ENCODE data around the gene THBS1.

The THBS1 gene

DNA sequence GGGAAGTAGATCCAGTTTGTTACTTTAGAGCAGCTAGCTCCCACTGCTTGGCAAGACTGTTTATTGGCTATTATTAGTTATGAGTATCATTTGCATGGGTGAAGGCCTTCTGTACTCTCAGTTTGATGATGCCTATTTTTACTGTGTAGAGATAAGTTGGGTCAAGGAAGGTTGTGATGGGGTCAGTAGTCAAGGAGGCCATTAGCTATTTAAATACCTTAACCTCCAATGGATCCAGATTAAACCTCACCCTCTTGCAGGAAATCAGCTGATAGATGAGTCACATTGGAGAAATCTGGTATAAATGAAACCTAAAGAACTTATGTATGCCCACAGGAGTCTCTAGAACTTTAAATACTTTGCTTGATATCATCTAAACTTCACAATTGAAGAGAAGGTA, 45.0 kb downstream of the THBS1 start:
- DNase-seq: no peak
- intact Hi-C loops (cut with DNase I): no loop called here

DNA sequence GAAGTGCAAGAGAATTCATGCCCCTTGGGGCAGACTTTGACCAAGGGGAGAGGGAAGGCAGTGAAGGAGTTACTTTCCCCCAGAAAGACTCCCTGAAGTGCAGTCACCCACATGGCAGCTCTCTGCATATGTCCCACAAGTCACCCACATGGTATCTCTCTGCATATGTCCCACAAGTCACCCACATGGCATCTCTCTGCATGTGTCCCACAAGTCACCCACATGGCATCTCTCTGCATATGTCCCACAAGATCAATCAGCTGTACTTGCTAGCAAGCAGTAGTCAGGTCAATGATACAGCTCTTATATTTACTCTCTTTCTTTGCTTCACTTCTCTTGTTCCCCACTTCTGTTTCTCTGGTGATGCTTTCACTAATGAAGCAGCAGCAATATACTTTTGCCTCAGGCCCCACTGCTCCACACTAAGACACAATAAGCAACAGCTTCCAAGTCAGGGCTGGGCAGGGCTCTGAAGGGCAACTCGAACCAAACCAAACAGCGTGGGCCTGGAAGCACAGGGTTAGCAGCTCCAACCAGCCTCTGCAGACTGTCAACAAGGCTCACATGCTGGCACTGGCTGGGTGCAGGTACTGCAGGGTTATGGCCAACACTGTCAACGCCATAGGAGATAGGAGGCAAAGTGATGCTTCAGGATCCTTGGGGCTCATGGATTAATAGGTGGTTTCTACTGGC, 46.7 kb downstream of the THBS1 start:
- DNase-seq: peak in 1 of 10 donors; percentile 60
- intact Hi-C loops (cut with DNase I): no loop called here

- intact Hi-C loops (cut with DNase I): no loop called here
- DNase-seq: no peak
Measured at GRCh38 chr15:39628144-39628508, 47.2 kb downstream of the THBS1 start.

- peak in 3 of 10 donors; percentile 30 to 87 (median 62) for DNase-seq
- intact Hi-C loops (cut with DNase I): no loop called here
Measured at GRCh38 chr15:39628546-39629257, 47.8 kb downstream of the THBS1 start.

DNA sequence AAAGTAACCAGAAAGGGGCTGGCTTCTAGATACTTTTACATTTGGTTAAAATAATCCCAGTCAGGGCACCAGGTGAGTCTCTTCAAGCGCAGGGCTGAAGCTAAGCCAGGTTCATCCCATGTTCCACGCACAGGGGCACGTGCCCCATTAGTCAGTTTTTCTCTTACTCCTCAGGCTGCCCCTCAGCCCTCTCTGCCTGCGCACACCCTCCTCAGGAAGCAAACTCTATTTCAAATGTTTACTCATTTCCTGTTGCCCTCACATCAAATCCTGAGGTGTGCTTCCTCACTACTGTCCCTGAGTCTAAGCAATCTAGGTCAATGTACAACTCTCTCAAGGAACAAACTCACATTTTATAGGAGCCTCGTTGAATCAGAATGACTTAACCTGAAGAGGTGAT, 48.5 kb downstream of the THBS1 start:
- intact Hi-C loops (cut with DNase I): no loop called here
- DNase-seq: no peak

DNA sequence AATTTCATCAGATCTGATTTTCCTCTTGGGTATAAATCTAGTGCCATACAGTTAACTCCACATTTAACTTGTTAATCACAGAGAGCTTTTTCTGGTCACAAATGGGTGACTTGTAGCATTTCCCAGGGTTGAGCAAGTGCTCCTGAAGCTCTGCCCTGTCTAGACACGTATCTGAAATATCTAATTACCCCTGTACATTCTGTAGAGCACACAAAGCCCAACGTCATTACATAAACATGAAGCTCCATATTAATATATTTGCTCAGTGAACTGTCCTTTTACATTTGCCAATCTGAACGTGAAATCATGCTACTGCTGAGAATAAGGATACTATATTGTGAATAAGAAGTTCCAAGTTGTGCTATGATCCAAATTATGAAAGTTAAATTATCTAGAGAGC, 49.0 kb downstream of the THBS1 start:
- intact Hi-C loops (cut with DNase I): no loop called here
- no peak for DNase-seq

DNA sequence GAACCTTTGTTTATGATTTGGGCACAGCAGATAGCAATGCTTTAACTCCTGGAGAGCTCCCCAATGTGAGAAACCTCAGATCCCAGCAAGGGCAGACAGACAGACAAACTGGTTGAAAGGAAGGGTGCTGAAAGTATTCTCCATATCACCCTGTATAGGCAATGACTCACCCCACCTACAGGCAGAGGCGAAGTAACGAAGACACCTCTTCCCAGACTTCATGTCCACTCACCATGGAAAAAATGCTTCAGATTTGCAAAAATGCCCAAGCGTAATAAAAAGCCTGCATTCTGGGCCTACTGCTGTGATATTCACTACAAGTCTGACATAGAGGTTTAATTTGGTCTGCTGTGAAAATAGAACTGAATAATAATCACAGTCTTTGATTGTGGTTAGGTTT, 50.5 kb downstream of the THBS1 start:
- intact Hi-C loops (cut with DNase I): no loop called here
- DNase-seq: no peak

DNA sequence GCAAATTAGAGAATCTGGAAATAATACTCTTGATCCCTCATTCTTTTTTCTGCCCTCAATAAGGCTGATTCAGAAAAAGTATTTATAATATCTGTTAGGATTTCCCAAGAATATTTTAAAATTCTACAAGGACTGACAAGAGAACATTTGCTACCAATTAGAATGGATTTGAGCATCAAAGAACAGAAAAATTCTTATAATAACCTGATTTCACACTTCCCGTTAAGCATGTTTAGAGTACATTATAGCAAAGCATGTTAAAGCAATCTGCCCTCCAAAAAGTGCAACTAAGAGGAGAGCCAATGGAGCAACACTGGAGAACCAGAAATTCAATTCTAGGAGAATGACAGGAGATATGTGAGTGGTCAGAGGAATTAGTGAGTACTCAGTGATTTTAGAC, 57.2 kb downstream of the THBS1 start:
- intact Hi-C loops (cut with DNase I): no loop called here

GRCh38 chr15:39639037-39639436, 58.2 kb downstream of the THBS1 start:
- no peak for DNase-seq
- intact Hi-C loops (cut with DNase I): no loop called here

More for the DNA sequence above, 57.2 kb downstream of the THBS1 start:
- DNase-seq: no peak

GRCh38 chr15:39640665-39641064, 59.8 kb downstream of the THBS1 start:
- intact Hi-C loops (cut with DNase I): no loop called here
- DNase-seq: no peak

DNA sequence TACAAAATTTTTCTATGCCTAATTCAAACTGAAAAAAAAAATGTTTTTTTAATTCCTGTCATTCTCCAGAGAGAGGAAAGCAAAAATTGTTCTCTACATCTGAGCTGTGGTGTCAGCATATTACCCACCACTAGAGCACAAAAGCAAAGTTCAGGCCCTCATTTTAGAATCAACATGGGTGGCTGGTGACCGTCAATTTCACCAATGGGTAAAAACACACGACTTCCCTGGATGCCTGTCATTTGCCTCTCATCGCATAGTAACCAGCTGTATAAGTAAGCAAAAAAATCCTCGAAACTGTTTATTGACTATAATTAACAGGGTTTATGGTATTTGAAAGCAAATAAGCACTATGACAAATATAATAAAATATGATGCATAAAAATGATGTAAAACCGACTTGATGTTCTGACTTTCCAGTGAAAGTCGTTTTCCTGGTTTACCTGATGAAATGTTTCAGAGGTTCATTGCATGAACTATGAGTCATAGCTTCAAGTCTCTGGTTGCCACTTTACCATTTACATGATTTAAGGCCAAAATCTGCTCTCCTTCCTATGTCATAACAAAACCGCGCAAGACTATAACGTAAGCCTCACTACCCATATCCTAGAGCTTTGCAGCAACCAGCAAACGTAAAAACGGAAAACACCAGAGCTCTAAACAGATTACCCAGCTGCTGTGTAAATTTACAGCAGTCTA, 60.5 kb downstream of the THBS1 start:
- no peak for DNase-seq
- intact Hi-C loops (cut with DNase I): no loop called here

GRCh38 chr15:39642011-39642640, 61.2 kb downstream of the THBS1 start:
- DNase-seq: no peak

DNA sequence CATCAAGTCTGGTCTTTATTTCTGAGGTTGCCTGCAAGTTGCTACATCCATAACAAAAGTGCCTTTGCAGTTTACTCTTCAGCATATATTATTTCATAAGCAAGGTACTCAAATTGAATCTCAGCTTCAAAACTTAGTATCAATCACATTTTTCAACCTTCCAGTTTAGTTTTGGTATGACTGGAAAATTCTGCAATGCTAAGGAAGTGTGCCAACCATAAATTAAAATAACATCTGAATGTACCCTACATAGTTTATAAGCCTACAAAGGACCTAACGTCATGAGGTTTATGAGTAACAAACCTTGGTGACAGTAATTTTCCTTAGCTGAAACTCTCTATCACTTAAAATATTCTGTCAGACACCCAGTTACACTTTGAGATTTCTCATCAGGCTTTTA, 62.8 kb downstream of the THBS1 start:
- intact Hi-C loops (cut with DNase I): no loop called here
- no peak for DNase-seq

More at GRCh38 chr15:39642011-39642640, 61.2 kb downstream of the THBS1 start:
- intact Hi-C loops (cut with DNase I): no loop called here

DNA sequence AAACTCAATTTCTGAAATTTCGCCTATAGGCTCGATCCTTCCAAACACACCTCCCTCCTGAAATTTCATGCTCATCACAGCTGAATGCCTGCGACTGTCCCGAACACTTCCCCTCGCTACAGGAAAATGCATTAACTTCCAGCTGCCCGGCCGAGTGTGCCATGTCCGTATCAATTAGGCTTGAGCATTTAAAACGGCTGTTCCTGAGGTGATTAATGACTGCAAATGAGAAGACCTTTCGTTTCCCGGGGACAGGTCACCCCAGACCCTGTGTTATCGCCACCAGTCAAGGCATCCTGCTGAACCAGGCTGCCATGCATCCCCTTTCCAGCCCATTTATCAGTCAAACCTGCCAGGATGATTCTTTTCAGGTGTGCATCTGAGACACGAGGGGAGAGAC, 63.3 kb downstream of the THBS1 start:
- intact Hi-C loops (cut with DNase I): no loop called here
- no peak for DNase-seq

- intact Hi-C loops (cut with DNase I): no loop called here
- DNase-seq: no peak
Measured at GRCh38 chr15:39645138-39645975, 64.5 kb downstream of the THBS1 start.

DNA sequence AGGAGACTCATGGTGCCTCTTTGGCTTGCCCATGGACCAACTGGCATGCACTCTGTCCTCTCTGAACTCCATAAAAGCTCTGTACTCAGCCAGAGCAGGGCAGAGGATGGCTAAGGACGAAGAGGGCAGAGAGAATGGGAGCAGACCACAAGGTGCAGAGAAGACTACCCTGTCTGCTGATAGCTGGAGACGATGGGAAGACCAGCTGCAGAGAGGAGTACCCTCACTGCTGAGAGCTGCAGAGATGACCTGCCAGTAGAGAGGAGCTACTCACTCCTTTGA, 65.0 kb downstream of the THBS1 start:
- no peak for DNase-seq
- intact Hi-C loops (cut with DNase I): no loop called here

DNA sequence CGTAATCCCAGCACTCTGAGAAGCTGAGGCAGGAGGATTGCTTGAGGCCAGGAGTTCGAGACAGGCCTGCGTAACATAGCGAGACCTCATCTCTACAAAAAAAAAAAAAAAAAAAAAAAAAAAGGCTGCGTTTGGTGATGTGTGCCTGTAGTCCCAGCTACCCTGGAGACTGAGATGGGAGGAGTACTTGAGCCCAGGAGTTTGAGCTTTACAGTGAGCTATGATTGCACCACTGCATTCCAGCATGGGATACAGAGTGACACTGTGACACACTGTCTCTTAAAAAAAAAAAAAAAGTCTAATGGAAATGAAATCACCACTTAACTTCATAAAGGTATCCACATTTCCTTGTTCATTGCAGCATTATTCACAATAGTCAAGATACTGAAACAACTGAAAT, 65.5 kb downstream of the THBS1 start:
- DNase-seq: no peak
- intact Hi-C loops (cut with DNase I): no loop called here

Data from posterior cingulate gyrus (tissue), 11 donors.